G401 (cell line): ENCODE results near the gene PCBP3. TPM values are rescaled to one million over a fixed set of nuclear protein-coding genes. Genes with fewer than 3 reads are reported as not detected.

Source experiments
- DNase-seq: peaks from one replicate; pipeline ENCODE4 v3.0.0-alpha.2; 2015; ENCODE audit warnings: low spot score
- in situ Hi-C: cut with HindIII; loops from 2 replicates; pipeline ENCODE4 v1.10.0; 2016; ENCODE audit warnings: low sequenced_read_pairs, mixed read lengths
- total RNA-seq: library from RNA; depleted of rRNA; stranded (reverse); fragments of >200 nt; shearing (Covaris generic); gene quantifications from 2 replicates; pipeline ENCODE4 v1.2.3, GENCODE V29; 2014

PCBP3 gene
- total RNA-seq, 1 experiment from 2014 or later, result 1.7 TPM

- in situ Hi-C loops, result no loop called here
These were observed 291.0 kb downstream of the PCBP3 start for GRCh38 chr21:45934554-45934953.

GRCh38 chr21:45935628-45936027, 292.1 kb downstream of the PCBP3 start:
- in situ Hi-C loops, result no loop called here
- no peak for DNase-seq

More at GRCh38 chr21:45934554-45934953, 291.0 kb downstream of the PCBP3 start:
- no peak for DNase-seq

- in situ Hi-C loops, result no loop called here
- DNase-seq, result no peak
These were observed 294.4 kb downstream of the PCBP3 start for GRCh38 chr21:45937721-45938452.

- DNase-seq, result no peak
- in situ Hi-C loops, result no loop called here
These were observed 294.9 kb downstream of the PCBP3 start for GRCh38 chr21:45938453-45938755.

- DNase-seq, result no peak
- in situ Hi-C loops, result no loop called here
These were observed 295.4 kb downstream of the PCBP3 start for GRCh38 chr21:45938811-45939520.

- in situ Hi-C loops, result no loop called here
These were observed 296.1 kb downstream of the PCBP3 start for GRCh38 chr21:45939521-45940045.

GRCh38 chr21:45940091-45940490, 296.6 kb downstream of the PCBP3 start:
- DNase-seq, result no peak
- in situ Hi-C loops, result no loop called here

More at GRCh38 chr21:45939521-45940045, 296.1 kb downstream of the PCBP3 start:
- no peak for DNase-seq

- no peak for DNase-seq
- in situ Hi-C loops, result no loop called here
These were observed 297.3 kb downstream of the PCBP3 start for GRCh38 chr21:45940621-45941337.

- in situ Hi-C loops, result no loop called here
- no peak for DNase-seq
These were observed 297.8 kb downstream of the PCBP3 start for GRCh38 chr21:45941338-45941710.

- in situ Hi-C loops, result no loop called here
- no peak for DNase-seq
These were observed 298.4 kb downstream of the PCBP3 start for GRCh38 chr21:45941717-45942546.

GRCh38 chr21:45942755-45943629, 299.5 kb downstream of the PCBP3 start:
- in situ Hi-C loops, result no loop called here
- no peak for DNase-seq

GRCh38 chr21:45943630-45944540, 300.4 kb downstream of the PCBP3 start:
- no peak for DNase-seq
- in situ Hi-C loops, result no loop called here

- no peak for DNase-seq
- in situ Hi-C loops, result no loop called here
These were observed 301.1 kb downstream of the PCBP3 start for GRCh38 chr21:45944601-45945000.

- no peak for DNase-seq
- in situ Hi-C loops, result no loop called here
These were observed 301.7 kb downstream of the PCBP3 start for GRCh38 chr21:45945066-45945867.

GRCh38 chr21:45945868-45946210, 302.3 kb downstream of the PCBP3 start:
- in situ Hi-C loops, result no loop called here
- no peak for DNase-seq

- DNase-seq, result no peak
- in situ Hi-C loops, result no loop called here
These were observed 303.8 kb downstream of the PCBP3 start for GRCh38 chr21:45947296-45947695.
